Panc1 (cell line): ENCODE results near the gene P2RX2. TPM values are rescaled to one million over a fixed set of nuclear protein-coding genes. Genes with fewer than 3 reads are reported as not detected.

Source experiments
- ATAC-seq: fragments of 200-7000 bp; cut with Tn5 transposase; 2 replicates; pipeline ENCODE4 v1.9.1; 2020; ENCODE audit warnings: mild to moderate bottlenecking, moderate library complexity
- BruUV-seq: library from RNA; stranded (reverse); fragments of 400-500 nt; replicated peaks from 2 replicates; lab custom pipeline; 2021; lab: Mats Ljungman, UMichigan
- CTCF ChIA-PET: fragments of 300-600 bp; sonication (Branson Sonifier 250); formaldehyde crosslinking; loops from one replicate; lab custom pipeline; 2022; ENCODE audit warnings: antibody characterized with exemption; lab: Charles Lee
- POLR2A ChIA-PET: fragments of 300-600 bp; sonication (Branson Sonifier 250); formaldehyde crosslinking; loops from one replicate; lab custom pipeline; 2022; ENCODE audit warnings: antibody characterized with exemption; lab: Charles Lee
- DNase-seq: peaks from one replicate; pipeline ENCODE4 v3.0.0-alpha.2; 2010; ENCODE audit warnings: low read depth, low spot score
- H3K27ac ChIP-seq: 2 replicates; pipeline ENCODE4 v1.5.1; 2011; ENCODE audit warnings: mild to moderate bottlenecking, low read length, inconsistent platforms
- H3K27me3 ChIP-seq: fragments of 200-500 bp; sonication (Bioruptor generic); 2 replicates; pipeline ENCODE4 v1.6.0; 2014; ENCODE audit warnings: low read length, inconsistent platforms; ENCODE audit not compliant: control insufficient read depth, insufficient read depth
- H3K36me3 ChIP-seq: fragments of 200-500 bp; sonication (Bioruptor generic); 2 replicates; pipeline ENCODE4 v1.5.1; 2014; ENCODE audit warnings: inconsistent platforms, mild to moderate bottlenecking, low read length, moderate library complexity; ENCODE audit not compliant: control insufficient read depth, insufficient read depth
- H3K4me1 ChIP-seq: 2 replicates; pipeline ENCODE4 v1.5.1; 2011; ENCODE audit warnings: inconsistent platforms, mild to moderate bottlenecking, low read length, moderate library complexity; ENCODE audit not compliant: control insufficient read depth, insufficient read depth
- H3K4me3 ChIP-seq, 2 experiments: 2 replicates each; pipeline ENCODE4 v1.5.1; 2011 to 2012; ENCODE audit warnings: low read depth in 2 of 2, low read length in 2 of 2, mild to moderate bottlenecking in 2 of 2, inconsistent platforms in 1 of 2, moderate library complexity in 1 of 2
- H3K9me3 ChIP-seq: fragments of 200-500 bp; sonication (Bioruptor generic); 2 replicates; pipeline ENCODE4 v1.5.1; 2014; ENCODE audit warnings: low read depth, mild to moderate bottlenecking, inconsistent platforms, low read length, moderate library complexity; ENCODE audit not compliant: control insufficient read depth, insufficient read depth
- POLR2AphosphoS5 ChIP-seq: IDR thresholded peaks from 2 replicates; pipeline ENCODE4 v1.6.1; 2012; ENCODE audit warnings: mild to moderate bottlenecking, low read depth, low read length, moderate library complexity
- SIN3A ChIP-seq: IDR thresholded peaks from 2 replicates; pipeline ENCODE4 v1.6.1; 2012; ENCODE audit warnings: low read depth, mild to moderate bottlenecking, low read length, moderate library complexity, borderline replicate concordance; ENCODE audit not compliant: insufficient read depth
- TCF7L2 ChIP-seq: IDR thresholded peaks from 2 replicates; pipeline ENCODE4 v1.6.1; 2011; ENCODE audit warnings: mild to moderate bottlenecking, low read depth, low read length, inconsistent platforms
- in situ Hi-C: cut with HindIII; loops from 2 replicates; pipeline ENCODE4 v1.10.0; 2016; ENCODE audit warnings: low sequenced_read_pairs, low pct_unique_long_range_greater_than_20kb
- intact Hi-C: fragments of 100-400 bp; cut with micrococcal nuclease; formaldehyde crosslinking; loops from one replicate; pipeline ENCODE4 v1.10.0; 2022; ENCODE audit not compliant: unreplicated experiment
- total RNA-seq: library from RNA; stranded (reverse); gene quantifications from one replicate; pipeline ENCODE4 v1.2.1, GENCODE V29; 2021; ENCODE audit not compliant: unreplicated experiment
- TF ChIP-seq, protein P1 (sequence below): fragments of 450-650 bp; IDR thresholded peaks from 2 replicates; pipeline ENCODE4 v1.5.1; 2017; ENCODE audit warnings: mild to moderate bottlenecking
- TF ChIP-seq, protein P2 (sequence below), 2 experiments: IDR thresholded peaks; 2 replicates each; pipeline ENCODE4 v1.6.1; 2011 to 2012; ENCODE audit warnings: low read depth in 2 of 2, control low read depth in 1 of 2, low read length in 1 of 2, mild to moderate bottlenecking in 1 of 2, moderate library complexity in 1 of 2; ENCODE audit not compliant: insufficient read depth in 1 of 2

P2RX2 gene
- total RNA-seq, 1 experiment from 2014 or later = 1.2 TPM

DNA sequence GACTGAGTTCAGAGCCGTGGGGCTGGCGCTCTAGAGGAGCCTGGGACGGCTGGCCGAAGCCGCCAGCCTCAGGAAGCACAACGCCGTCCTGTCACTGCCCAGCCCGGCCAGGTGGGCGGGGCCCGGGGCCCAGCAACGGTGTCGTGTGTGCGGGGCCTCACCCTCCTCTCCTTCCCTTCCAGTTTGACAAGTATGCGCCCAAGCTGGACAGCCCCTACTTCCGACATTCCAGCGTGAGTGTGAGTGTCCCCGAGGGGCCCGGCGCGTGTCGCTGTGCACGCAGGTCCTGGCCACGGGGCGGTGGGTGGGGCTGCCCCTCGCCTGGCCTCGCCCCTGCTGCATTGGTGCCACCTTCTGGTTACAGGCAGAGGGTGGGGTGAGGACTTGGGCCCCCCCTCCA is 46.5 kb upstream of the P2RX2 start:
- CTCF ChIA-PET = no interaction called here
- ATAC-seq (peak; percentile 30), DNase-seq (no peak)
- POLR2A ChIA-PET = no interaction called here
- H3K36me3 ChIP-seq = no peaks in the 10 kb centered on the region
- H3K27me3 ChIP-seq = no peaks in the 10 kb centered on the region
- H3K4me1 ChIP-seq = no peaks in the 10 kb centered on the region
- in situ Hi-C loops = no loop called here
- H3K27ac ChIP-seq = no peak overlapping the region
- no peaks in the 10 kb centered on the region for H3K9me3 ChIP-seq
- TF ChIP-seq SIN3A (no peak), POLR2AphosphoS5 (no peak), TCF7L2 (no peak)
- TF ChIP-seq, protein P1, sequence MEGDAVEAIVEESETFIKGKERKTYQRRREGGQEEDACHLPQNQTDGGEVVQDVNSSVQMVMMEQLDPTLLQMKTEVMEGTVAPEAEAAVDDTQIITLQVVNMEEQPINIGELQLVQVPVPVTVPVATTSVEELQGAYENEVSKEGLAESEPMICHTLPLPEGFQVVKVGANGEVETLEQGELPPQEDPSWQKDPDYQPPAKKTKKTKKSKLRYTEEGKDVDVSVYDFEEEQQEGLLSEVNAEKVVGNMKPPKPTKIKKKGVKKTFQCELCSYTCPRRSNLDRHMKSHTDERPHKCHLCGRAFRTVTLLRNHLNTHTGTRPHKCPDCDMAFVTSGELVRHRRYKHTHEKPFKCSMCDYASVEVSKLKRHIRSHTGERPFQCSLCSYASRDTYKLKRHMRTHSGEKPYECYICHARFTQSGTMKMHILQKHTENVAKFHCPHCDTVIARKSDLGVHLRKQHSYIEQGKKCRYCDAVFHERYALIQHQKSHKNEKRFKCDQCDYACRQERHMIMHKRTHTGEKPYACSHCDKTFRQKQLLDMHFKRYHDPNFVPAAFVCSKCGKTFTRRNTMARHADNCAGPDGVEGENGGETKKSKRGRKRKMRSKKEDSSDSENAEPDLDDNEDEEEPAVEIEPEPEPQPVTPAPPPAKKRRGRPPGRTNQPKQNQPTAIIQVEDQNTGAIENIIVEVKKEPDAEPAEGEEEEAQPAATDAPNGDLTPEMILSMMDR = no peak; the same call in 1 of the 2 replicates
- TF ChIP-seq, protein P2, sequence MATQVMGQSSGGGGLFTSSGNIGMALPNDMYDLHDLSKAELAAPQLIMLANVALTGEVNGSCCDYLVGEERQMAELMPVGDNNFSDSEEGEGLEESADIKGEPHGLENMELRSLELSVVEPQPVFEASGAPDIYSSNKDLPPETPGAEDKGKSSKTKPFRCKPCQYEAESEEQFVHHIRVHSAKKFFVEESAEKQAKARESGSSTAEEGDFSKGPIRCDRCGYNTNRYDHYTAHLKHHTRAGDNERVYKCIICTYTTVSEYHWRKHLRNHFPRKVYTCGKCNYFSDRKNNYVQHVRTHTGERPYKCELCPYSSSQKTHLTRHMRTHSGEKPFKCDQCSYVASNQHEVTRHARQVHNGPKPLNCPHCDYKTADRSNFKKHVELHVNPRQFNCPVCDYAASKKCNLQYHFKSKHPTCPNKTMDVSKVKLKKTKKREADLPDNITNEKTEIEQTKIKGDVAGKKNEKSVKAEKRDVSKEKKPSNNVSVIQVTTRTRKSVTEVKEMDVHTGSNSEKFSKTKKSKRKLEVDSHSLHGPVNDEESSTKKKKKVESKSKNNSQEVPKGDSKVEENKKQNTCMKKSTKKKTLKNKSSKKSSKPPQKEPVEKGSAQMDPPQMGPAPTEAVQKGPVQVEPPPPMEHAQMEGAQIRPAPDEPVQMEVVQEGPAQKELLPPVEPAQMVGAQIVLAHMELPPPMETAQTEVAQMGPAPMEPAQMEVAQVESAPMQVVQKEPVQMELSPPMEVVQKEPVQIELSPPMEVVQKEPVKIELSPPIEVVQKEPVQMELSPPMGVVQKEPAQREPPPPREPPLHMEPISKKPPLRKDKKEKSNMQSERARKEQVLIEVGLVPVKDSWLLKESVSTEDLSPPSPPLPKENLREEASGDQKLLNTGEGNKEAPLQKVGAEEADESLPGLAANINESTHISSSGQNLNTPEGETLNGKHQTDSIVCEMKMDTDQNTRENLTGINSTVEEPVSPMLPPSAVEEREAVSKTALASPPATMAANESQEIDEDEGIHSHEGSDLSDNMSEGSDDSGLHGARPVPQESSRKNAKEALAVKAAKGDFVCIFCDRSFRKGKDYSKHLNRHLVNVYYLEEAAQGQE (IDR thresholded peaks at IDR 0.05; ENCODE audit: insufficient read depth in 1 of 2, low read depth in 2 of 2, low read length in 1 of 2) = no peak
- BruUV-seq = no TSS peak
- intact Hi-C loops = no loop called here
- no peak overlapping the region for H3K4me3 ChIP-seq

DNA sequence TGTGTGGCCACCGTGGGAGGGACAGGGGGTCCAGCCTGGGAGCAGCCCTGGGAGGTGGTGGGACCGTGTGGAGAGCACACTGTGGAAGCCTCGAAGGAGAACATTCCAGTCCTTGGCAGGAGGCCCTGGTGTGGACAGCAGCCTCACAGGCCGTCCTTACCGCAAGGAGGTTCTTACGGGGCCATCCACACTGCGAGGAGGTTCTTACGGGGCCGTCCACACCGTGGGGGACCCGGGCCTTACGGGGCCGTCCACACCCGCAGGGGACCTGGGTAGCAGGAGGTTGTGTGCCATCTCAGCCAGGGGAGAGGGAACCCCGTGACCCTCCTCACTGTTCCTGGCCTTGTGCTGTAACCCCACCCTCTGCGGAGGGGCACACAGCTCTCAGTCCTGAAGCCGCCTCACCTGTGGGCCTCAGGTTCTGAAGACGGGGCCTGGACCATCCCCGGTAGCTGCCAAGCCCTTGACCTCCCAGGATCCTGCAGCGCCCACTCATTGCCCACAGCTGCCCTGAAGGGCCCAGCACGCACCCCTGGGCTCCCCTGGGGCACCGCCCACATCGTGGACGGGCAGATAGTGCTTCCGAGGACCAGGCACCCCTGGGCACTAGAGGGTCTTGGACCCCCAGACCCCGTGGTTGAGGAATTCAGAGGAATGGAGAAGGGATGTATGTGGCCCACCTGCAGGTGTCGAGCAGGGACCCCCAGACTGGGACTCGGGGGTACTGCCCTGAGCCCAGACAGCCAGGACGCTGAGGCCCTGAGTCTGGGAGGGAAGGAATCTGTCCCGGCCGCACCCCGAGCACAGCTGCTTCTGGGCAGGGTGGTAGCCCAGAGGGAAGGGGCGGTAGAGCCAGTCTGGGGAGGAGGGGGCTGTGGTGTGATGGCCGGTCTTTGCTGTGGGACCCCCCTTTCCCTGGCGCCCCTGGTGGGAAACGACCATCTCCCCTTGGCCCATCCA is 45.5 kb upstream of the P2RX2 start:
- ATAC-seq (no peak), DNase-seq (no peak)
- CTCF ChIA-PET = no interaction called here
- POLR2A ChIA-PET = interaction anchor here (0.5 kb wide), 1 partner anchor 299 kb away, joined by 3 read pairs; no protein-coding TSS in a partner anchor
- H3K4me3 ChIP-seq = no peak overlapping the region
- intact Hi-C loops = no loop called here
- TF ChIP-seq, protein P2 (IDR thresholded peaks at IDR 0.05; ENCODE audit: insufficient read depth in 1 of 2, low read depth in 2 of 2, low read length in 1 of 2) = no peak
- TF ChIP-seq POLR2AphosphoS5 (no peak), TCF7L2 (no peak), SIN3A (no peak)
- no peaks in the 10 kb centered on the region for H3K36me3 ChIP-seq
- BruUV-seq = no TSS peak
- no peaks in the 10 kb centered on the region for H3K27me3 ChIP-seq
- in situ Hi-C loops = no loop called here
- no peaks in the 10 kb centered on the region for H3K9me3 ChIP-seq
- H3K27ac ChIP-seq = no peak overlapping the region
- H3K4me1 ChIP-seq = no peaks in the 10 kb centered on the region
